HL-60 (cell line): ENCODE measurements around the gene IFT25.
A peak's percentile ranks its signal among the peaks of the same experiment; 100 is the strongest.

Experiments
- DNase-seq, 2 experiments: peaks; one replicate each; pipeline ENCODE4 v3.0.0-alpha.2; 2010 to 2020; ENCODE audit warnings: low read depth in 1 of 2, low spot score in 1 of 2
- H3K27ac ChIP-seq: fragments of 250-450 bp; sonication (Bioruptor Pico); replicated peaks from 2 replicates; pipeline ENCODE4 v1.5.1; 2020; ENCODE audit warnings: mild to moderate bottlenecking, moderate library complexity
- H3K27me3 ChIP-seq: fragments of 250-450 bp; sonication (Bioruptor Pico); 2 replicates; pipeline ENCODE4 v1.5.1; 2021; ENCODE audit warnings: mild to moderate bottlenecking, moderate library complexity; ENCODE audit not compliant: insufficient read depth, poor library complexity, severe bottlenecking
- H3K4me3 ChIP-seq: replicated peaks from 2 replicates; pipeline ENCODE4 v1.5.1; 2011; ENCODE audit warnings: mild to moderate bottlenecking, control low read depth, low read length; ENCODE audit not compliant: insufficient read depth
- GABPA ChIP-seq: IDR thresholded peaks from 2 replicates; pipeline ENCODE4 v1.6.1; 2012; ENCODE audit warnings: low read depth
- POLR2AphosphoS5 ChIP-seq: IDR thresholded peaks from 2 replicates; pipeline ENCODE4 v1.6.1; 2012; ENCODE audit warnings: low read depth
- SPI1 ChIP-seq: IDR thresholded peaks from 2 replicates; pipeline ENCODE4 v1.6.1; 2012; ENCODE audit warnings: low read depth, mild to moderate bottlenecking, borderline replicate concordance
- TF ChIP-seq, protein P1 (sequence below): IDR thresholded peaks from one replicate; pipeline ENCODE4 v1.5.1; 2011; ENCODE audit warnings: low read length, control low read depth, inconsistent platforms; ENCODE audit not compliant: insufficient read depth
- TF ChIP-seq, protein P2 (sequence below): IDR thresholded peaks from 2 replicates; pipeline ENCODE4 v1.6.1; 2012; ENCODE audit warnings: low read depth; ENCODE audit not compliant: insufficient replicate concordance

The IFT25 gene

DNA sequence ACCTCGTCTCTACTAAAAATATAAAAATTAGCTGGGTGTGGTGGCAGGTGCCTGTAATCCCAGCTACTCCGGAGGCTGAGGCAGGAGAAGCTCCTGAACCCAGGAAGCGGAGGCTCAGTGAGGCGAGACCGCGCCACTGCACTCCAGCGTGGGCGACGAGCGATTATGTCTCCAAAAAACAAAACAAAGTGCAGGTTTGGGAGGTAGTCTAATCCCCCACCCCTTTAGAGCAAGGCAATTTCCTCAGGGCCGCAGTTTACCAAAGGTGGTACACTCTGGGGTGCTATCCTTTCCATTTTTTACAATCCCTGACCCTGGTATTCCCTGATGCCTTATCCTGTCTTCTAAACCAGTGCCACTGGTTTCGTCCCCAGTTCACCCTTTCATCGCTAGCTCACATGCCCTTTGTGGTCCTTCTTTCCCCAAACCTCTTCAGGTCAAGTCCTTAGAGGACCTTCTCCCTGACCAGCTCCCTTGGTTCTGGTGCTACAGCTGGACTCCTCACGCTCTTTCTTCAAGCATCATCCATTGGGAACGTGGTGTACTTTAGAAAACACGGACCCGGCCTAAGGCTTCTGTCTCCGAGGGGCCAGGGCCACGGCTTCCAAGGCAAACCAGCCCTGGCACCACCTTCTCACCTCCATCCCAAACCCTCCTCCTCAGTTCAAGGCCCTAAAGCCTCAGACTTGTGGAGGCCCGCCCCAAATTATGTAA, 873 bp downstream of the IFT25 start:
- no peaks in the 10 kb centered on the region for H3K27me3 ChIP-seq
- TF ChIP-seq POLR2AphosphoS5 = no peak
- TF ChIP-seq, protein P1, sequence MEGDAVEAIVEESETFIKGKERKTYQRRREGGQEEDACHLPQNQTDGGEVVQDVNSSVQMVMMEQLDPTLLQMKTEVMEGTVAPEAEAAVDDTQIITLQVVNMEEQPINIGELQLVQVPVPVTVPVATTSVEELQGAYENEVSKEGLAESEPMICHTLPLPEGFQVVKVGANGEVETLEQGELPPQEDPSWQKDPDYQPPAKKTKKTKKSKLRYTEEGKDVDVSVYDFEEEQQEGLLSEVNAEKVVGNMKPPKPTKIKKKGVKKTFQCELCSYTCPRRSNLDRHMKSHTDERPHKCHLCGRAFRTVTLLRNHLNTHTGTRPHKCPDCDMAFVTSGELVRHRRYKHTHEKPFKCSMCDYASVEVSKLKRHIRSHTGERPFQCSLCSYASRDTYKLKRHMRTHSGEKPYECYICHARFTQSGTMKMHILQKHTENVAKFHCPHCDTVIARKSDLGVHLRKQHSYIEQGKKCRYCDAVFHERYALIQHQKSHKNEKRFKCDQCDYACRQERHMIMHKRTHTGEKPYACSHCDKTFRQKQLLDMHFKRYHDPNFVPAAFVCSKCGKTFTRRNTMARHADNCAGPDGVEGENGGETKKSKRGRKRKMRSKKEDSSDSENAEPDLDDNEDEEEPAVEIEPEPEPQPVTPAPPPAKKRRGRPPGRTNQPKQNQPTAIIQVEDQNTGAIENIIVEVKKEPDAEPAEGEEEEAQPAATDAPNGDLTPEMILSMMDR = no peak
- TF ChIP-seq, protein P2, sequence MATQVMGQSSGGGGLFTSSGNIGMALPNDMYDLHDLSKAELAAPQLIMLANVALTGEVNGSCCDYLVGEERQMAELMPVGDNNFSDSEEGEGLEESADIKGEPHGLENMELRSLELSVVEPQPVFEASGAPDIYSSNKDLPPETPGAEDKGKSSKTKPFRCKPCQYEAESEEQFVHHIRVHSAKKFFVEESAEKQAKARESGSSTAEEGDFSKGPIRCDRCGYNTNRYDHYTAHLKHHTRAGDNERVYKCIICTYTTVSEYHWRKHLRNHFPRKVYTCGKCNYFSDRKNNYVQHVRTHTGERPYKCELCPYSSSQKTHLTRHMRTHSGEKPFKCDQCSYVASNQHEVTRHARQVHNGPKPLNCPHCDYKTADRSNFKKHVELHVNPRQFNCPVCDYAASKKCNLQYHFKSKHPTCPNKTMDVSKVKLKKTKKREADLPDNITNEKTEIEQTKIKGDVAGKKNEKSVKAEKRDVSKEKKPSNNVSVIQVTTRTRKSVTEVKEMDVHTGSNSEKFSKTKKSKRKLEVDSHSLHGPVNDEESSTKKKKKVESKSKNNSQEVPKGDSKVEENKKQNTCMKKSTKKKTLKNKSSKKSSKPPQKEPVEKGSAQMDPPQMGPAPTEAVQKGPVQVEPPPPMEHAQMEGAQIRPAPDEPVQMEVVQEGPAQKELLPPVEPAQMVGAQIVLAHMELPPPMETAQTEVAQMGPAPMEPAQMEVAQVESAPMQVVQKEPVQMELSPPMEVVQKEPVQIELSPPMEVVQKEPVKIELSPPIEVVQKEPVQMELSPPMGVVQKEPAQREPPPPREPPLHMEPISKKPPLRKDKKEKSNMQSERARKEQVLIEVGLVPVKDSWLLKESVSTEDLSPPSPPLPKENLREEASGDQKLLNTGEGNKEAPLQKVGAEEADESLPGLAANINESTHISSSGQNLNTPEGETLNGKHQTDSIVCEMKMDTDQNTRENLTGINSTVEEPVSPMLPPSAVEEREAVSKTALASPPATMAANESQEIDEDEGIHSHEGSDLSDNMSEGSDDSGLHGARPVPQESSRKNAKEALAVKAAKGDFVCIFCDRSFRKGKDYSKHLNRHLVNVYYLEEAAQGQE = no peak
- TF ChIP-seq SPI1 = no peak
- no peak for TF ChIP-seq GABPA
- DNase-seq = no peak
- peak overlapping the region; percentile 77 for H3K27ac ChIP-seq
- H3K4me3 ChIP-seq = peak overlapping the region; percentile 92

DNA sequence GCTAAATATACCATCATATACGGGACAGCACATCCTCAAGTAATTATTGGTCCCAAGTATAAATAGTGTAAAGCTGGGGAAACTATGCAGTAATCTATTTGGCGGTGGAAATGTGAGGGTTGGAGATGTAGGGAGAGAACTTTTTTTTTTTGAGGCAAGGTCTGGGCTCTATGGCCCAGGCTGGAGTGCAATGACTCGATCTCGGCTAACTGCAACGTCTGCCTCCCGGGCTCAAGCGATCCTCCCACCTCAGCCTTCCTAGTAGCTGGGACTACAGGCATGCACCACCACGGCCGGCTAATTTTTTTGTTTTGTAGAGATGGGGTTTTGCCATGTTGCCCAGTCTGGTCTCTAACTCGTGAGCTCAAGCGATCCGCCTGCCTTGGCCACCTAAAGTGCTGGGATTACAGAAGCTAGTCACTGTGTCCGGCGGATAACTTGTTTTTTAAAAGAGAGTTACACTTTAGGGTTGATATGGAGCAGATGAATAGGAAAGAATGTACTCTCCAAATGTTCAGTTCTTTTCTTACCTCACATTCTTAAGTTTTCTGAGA, 1.9 kb downstream of the IFT25 start:
- TF ChIP-seq GABPA (no peak), SPI1 (no peak), POLR2AphosphoS5 (no peak)
- TF ChIP-seq, protein P1 = no peak
- TF ChIP-seq, protein P2 = no peak

DNA sequence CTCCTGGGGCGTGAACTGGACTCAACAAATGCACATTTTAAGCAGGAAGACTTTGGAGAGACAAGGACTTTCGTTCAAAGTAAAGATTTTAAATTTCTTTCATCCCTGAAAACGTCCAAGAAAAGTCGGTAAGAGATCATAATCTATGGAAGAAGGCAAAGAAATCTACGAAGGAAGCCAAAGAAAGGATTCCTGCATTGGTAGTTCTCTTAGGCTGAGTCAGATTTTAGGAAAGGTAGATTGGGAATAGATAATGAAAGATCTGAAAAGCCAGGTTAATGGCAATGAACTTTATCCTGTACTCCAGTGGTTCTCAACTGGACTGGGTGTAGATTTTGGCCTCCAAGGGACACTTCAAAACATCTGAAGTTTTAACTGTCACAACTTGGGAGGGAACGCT, 2.4 kb downstream of the IFT25 start:
- DNase-seq = no peak
- Histone ChIP-seq H3K27me3 (no peaks in the 10 kb centered on the region), H3K27ac (no peak overlapping the region), H3K4me3 (no peak overlapping the region)
- TF ChIP-seq, protein P2 = no peak
- TF ChIP-seq POLR2AphosphoS5 (no peak), GABPA (no peak), SPI1 (no peak)
- TF ChIP-seq, protein P1 = no peak

More for the DNA sequence above, 1.9 kb downstream of the IFT25 start:
- Histone ChIP-seq H3K27ac (no peak overlapping the region), H3K4me3 (no peak overlapping the region), H3K27me3 (no peaks in the 10 kb centered on the region)
- no peak for DNase-seq
